ENCODE measurements around the gene EEA1.

DNA sequence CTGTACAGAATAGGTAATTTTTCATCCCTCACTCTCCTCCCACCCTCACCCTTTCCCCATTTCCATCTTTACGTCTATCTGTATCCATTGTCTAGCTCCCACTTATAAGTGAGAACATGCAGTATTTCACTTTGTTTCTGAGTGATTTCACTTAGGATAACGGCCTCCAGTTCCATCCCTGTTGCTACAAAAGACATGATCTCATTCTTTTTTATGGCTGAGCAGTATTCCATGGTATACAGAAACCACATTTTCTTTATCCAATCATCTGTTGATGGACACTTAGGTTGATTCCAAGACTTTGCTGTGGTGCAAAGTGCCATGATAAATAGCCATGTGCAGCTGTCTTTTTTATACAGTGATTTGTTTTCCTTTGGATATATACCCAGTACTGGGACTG lies 16.4 kb downstream of the EEA1 start:
- TF ChIP-seq CTCF (IDR thresholded peaks at IDR 0.05) (no peak), EP300 (IDR thresholded peaks at IDR 0.05) (no peak)
